Measurements from ENCODE around the gene MAMLD1.

GRCh38 chrX:150507251-150507856, 144.2 kb downstream of the MAMLD1 start:
- TF ChIP-seq CTCF (conservative IDR thresholded peaks at IDR 0.05; ENCODE audit: low read depth, low read length) (no peak), EZH2 (IDR thresholded peaks at IDR 0.05; ENCODE audit: borderline replicate concordance, low read depth, low read length, poor library complexity, severe bottlenecking) (no peak)
